ENCODE measurements around the gene CTNNA2. TPM values are rescaled to one million over a fixed set of nuclear protein-coding genes. Genes with fewer than 3 reads are reported as not detected.

CTNNA2 gene
- total RNA-seq, 1 experiment from 2014 or later: 7.2 TPM

DNA sequence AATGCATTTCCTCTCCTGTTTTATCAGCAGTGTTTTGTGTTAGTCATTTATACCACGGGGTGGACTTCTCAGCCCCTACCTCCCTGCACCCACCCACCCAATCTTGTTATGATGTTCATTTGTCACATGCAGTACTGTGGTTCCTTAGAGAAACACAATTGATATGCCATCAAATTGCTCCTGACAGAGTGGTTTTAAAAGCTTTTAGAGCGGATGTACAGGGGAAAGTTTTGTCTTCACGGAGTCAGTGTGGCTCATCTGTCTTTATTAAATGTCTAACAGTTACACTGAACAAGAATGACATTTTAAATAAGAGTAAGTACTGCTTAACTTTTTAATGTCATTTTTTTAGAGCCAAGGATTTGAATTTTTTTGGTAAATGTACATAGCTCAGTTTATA is 634.8 kb downstream of the CTNNA2 start:
- in situ Hi-C loops (cut with HindIII; ENCODE audit: low pct_unique_long_range_greater_than_20kb, low sequenced_read_pairs): no loop called here
- no peak for DNase-seq (ENCODE audit: low read depth, low spot score)

DNA sequence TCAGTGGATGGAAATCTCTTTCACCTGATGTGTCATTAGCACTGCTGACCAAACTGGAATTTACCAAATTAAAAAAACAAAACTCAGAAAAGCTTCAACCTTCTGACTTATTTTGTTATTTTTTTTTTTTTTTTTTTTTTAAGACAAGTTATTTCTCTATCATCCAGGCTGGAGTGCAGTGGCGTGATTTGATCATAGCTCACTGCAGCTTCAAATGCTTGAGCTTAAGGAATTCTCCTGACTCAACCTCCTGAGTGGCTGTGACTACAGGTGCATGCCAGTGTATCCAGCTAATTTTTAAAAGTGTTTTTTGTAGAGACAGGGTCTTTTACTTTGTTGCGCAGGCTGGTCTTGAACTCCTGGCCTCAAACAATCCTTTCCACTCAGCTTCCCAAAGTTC is 636.1 kb downstream of the CTNNA2 start:
- in situ Hi-C loops (cut with HindIII; ENCODE audit: low pct_unique_long_range_greater_than_20kb, low sequenced_read_pairs): no loop called here
- DNase-seq (ENCODE audit: low read depth, low spot score): no peak

DNA sequence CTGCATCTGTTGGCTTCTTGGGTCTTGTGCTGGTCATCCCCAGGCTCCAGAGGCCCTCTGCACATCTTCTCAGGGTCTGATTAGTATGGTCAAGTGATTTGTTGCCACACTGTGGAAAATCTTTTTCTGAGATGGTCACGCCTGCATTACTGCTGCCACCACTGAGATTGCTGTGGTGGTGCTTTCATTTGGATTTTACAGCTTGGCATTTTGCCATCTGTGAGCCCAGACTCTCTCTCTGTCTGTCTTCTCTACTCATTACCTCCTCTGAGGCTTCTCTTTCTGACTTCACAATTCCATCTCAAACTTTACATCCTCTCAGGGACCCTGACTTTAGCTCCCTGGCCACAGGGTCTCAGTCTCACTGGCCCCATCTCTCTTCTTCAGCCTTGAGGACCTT is 637.1 kb downstream of the CTNNA2 start:
- DNase-seq (ENCODE audit: low read depth, low spot score): no peak
- in situ Hi-C loops (cut with HindIII; ENCODE audit: low pct_unique_long_range_greater_than_20kb, low sequenced_read_pairs): no loop called here

DNA sequence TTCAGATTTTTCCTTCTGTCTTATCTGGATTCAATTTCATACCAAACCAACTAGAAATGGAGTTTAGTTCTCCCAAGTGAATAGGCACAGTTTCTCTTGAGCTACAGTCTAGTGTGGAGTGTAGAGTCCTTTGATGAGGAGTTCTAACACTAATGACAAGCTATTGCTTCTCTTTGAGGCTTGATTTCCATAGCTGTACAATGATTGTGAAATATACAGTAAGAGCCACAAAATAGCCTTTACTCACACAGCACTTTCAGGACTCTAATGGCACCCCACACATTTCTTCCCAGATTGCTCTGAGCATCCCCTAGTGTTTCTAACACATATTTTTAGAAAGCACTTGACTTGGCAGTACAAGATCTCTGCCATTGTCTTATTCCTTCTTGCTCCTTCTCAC is 638.4 kb downstream of the CTNNA2 start:
- DNase-seq (ENCODE audit: low read depth, low spot score): no peak
- in situ Hi-C loops (cut with HindIII; ENCODE audit: low pct_unique_long_range_greater_than_20kb, low sequenced_read_pairs): no loop called here

DNA sequence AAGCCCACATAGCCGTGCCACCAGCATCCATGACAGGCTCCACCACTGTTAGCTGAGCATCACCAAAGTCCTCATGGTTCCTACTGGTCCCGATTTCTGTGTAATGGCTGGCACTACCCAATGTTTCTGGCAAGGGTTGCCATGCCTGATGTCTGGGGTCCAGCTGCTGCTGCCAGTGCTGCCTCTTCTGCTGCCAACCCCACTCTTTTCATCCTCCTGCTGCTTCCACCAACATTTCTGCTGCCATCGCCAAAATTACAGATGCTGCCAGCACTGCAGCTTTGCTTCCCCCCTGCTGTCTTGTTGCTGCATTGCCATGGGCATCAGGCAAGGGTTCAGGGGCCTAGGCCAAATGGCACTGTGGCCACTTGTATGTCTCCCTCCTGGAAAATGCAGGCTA is 638.8 kb downstream of the CTNNA2 start:
- in situ Hi-C loops (cut with HindIII; ENCODE audit: low pct_unique_long_range_greater_than_20kb, low sequenced_read_pairs): no loop called here

DNA sequence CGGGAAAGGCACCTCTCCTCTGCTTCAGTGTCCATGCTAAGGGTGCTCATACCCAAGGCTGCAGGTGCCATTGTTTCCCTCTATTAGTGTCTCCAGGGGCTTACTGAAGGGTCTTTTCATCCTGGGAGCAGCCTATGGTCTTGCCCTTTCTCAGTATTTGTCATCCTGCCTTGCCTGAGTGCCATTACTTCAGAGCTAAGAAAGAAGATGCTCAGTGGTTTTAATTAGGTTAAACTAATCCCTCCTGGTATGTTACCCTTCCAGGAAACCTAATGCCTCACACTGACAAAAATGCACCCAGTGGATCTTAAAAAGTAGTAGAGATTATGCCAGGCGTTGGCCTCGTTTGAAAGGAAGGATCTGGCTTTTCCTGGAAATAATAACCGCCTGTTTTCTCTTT is 640.3 kb downstream of the CTNNA2 start:
- in situ Hi-C loops (cut with HindIII; ENCODE audit: low pct_unique_long_range_greater_than_20kb, low sequenced_read_pairs): no loop called here
- no peak for DNase-seq (ENCODE audit: low read depth, low spot score)

More for the DNA sequence above, 638.8 kb downstream of the CTNNA2 start:
- no peak for DNase-seq (ENCODE audit: low read depth, low spot score)

DNA sequence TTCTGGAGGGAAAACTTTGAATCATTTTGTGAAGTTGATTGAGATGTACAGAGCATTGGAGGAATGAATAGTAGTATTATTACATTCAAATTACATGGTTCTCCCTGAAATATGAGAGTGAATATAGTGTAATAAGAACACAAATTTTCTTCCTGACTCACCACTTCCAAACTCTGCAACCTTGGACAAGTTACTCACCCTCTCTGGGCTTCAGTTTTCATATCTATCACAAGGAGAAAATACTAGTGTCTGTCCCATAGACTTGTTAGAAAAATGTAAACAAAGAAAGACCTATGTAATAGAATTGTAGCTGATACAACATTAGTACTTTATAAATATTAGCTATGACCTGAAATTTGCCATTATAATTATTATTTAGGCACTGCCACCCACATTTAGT is 640.9 kb downstream of the CTNNA2 start:
- in situ Hi-C loops (cut with HindIII; ENCODE audit: low pct_unique_long_range_greater_than_20kb, low sequenced_read_pairs): no loop called here
- DNase-seq (ENCODE audit: low read depth, low spot score): no peak

DNA sequence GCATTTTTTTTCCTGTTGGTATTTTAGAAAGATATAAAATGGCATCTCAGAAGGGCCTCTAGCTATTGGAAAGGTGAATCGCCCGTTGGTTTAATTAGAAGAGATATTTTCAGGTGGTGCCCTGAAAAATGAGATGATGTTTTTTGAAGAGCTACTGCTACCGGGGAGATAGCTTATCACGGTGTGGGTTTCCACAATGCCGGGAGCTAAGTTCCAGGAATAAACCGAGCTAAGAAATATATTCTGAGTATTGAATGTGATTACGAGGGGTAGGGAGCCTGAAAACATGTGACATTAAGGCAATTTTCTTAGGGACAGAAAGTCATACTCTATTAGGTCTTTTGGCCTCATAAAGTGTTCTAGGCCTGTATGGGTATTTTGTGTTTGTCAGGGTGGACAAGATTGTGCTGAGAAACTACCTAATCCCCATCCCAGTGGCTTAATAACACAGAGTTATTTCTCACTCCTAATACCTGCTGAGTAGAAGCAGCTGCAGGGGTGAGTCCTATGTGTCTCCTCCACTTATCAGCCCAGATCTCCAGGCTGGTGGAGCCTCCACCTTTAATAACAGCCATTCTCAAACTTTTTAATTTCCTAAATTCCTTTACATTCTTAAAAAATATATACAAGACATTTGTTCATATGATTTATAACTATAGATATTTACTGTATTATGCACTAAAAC is 641.5 kb downstream of the CTNNA2 start:
- no peak for DNase-seq (ENCODE audit: low read depth, low spot score)
- in situ Hi-C loops (cut with HindIII; ENCODE audit: low pct_unique_long_range_greater_than_20kb, low sequenced_read_pairs): no loop called here

DNA sequence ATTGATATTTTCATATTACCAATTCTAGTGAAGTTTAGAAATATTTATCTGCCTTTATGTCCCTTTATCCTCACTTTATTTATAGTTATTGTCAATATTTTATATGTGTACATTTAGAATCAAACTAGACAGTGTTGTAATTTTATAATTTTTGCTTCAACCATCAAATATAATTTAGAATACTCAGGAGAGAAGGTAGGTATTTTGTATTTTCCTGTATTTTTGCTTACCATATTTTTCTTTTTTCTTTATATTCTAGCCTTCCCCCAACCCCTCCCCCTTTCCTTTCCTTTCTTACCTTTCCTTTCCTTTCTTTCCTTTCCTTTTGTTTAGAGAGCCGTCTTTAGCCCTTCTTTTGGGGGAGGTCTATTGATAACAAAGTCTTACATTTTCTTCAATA is 651.5 kb downstream of the CTNNA2 start:
- in situ Hi-C loops (cut with HindIII; ENCODE audit: low pct_unique_long_range_greater_than_20kb, low sequenced_read_pairs): no loop called here

GRCh38 chr2:80166483-80167171 is 653.8 kb downstream of the CTNNA2 start:
- no peak for DNase-seq (ENCODE audit: low read depth, low spot score)
- in situ Hi-C loops (cut with HindIII; ENCODE audit: low pct_unique_long_range_greater_than_20kb, low sequenced_read_pairs): no loop called here

More for the DNA sequence above, 651.5 kb downstream of the CTNNA2 start:
- DNase-seq (ENCODE audit: low read depth, low spot score): no peak

GRCh38 chr2:80167284-80167808 is 654.5 kb downstream of the CTNNA2 start:
- in situ Hi-C loops (cut with HindIII; ENCODE audit: low pct_unique_long_range_greater_than_20kb, low sequenced_read_pairs): no loop called here
- DNase-seq (ENCODE audit: low read depth, low spot score): no peak

GRCh38 chr2:80168037-80168436 is 655.2 kb downstream of the CTNNA2 start:
- no peak for DNase-seq (ENCODE audit: low read depth, low spot score)
- in situ Hi-C loops (cut with HindIII; ENCODE audit: low pct_unique_long_range_greater_than_20kb, low sequenced_read_pairs): no loop called here

- in situ Hi-C loops (cut with HindIII; ENCODE audit: low pct_unique_long_range_greater_than_20kb, low sequenced_read_pairs): no loop called here
- no peak for DNase-seq (ENCODE audit: low read depth, low spot score)
Measured at GRCh38 chr2:80168801-80169200, 656.0 kb downstream of the CTNNA2 start.

DNA sequence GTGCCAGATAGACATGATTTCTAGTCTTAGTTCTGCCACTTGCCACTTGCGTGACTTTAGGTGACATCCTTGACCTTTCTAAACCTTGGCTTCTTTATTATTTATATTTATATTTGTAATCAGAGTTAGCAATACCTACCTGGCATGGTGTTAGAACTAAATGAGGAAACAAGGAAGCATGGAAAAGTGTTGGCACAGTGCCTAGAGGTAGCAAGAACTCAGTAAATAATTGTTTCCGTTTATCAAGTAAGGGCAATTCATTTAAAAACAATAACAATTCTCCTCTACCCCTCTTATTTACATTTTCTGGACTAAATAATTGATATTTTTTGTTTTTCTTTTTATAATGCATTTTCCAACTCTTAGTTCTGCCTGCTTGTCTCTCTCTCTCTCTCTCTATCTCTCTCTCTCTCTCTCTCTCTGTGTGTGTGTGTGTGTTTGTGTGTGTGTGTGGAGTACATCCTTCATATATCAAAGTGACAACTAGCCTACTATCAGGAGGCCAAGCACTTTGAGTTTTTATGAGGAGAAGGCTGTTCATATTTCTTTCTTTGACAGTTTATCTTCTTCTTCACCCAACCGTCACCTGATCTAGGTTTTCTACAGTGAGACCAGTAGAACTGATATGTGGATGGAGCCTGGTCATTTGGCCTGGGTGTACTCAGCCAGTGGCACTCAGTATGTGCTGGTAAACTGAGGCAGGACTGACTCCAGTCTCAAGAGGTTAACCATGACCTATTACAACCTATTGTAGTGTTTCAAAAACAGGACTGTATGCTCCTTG is 657.2 kb downstream of the CTNNA2 start:
- in situ Hi-C loops (cut with HindIII; ENCODE audit: low pct_unique_long_range_greater_than_20kb, low sequenced_read_pairs): no loop called here

GRCh38 chr2:80185091-80185490 is 672.2 kb downstream of the CTNNA2 start:
- in situ Hi-C loops (cut with HindIII; ENCODE audit: low pct_unique_long_range_greater_than_20kb, low sequenced_read_pairs): no loop called here
- no peak for DNase-seq (ENCODE audit: low read depth, low spot score)

More for the DNA sequence above, 657.2 kb downstream of the CTNNA2 start:
- no peak for DNase-seq (ENCODE audit: low read depth, low spot score)

DNA sequence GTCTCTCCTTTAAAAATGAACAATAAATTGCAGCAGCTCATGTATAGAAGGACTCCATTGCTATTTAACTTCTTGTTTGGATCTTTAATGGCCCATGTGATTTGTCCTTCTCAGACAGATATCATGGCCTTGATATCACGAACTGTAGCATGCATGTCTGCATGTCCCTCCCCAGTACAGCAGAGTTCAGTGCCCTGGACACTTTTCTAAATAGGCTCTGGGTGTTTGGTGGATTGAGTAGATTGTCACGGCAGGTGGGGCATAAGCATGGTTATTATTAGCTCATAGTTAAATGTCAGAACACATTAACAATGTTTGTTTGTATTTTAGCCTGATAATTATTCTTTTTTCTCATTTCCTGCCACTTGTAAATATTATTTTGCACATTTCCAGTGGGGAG is 673.4 kb downstream of the CTNNA2 start:
- no peak for DNase-seq (ENCODE audit: low read depth, low spot score)
- in situ Hi-C loops (cut with HindIII; ENCODE audit: low pct_unique_long_range_greater_than_20kb, low sequenced_read_pairs): no loop called here

DNA sequence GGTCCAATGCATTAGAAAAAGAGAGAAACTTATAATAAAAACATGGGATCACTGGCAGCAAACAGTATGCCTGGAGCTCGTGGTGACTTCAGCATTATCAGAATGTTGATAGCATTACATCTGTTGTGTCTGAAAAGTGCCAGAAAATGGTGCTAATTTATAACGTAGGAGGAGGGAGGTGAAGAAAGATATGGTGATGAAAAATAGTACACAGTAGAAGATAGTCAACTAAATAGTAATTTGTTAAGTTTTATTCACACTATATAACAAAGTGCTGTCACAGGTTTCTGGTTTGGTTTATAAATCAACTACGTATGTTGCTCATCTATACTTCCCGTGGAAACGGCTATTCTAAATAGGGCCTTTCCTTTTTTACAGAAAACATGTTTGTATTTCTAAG is 674.3 kb downstream of the CTNNA2 start:
- in situ Hi-C loops (cut with HindIII; ENCODE audit: low pct_unique_long_range_greater_than_20kb, low sequenced_read_pairs): no loop called here
- no peak for DNase-seq (ENCODE audit: low read depth, low spot score)

DNA sequence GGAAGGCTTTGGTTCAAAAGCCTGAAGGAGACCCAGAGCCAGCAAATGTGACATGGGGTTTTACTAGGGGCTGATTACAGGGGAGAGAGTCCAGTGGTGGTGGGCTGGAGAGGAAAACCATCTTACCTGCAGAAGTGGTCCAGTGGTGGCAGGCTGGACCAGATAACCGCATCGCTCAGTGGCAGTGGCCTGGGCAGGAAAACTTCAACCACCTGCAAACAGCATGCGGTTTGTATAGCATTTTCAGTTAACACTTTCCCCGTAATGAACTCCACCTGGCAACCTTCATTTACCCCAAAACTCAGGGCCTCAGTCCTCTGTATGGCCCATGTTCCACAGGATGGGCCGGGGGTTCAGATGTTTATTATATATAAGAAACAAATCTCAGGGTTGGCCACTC is 677.3 kb downstream of the CTNNA2 start:
- no peak for DNase-seq (ENCODE audit: low read depth, low spot score)
- in situ Hi-C loops (cut with HindIII; ENCODE audit: low pct_unique_long_range_greater_than_20kb, low sequenced_read_pairs): no loop called here
